IMR-90 (cell line): ENCODE measurements around the gene TXK. TPM values are rescaled to one million over a fixed set of nuclear protein-coding genes. Genes with fewer than 3 reads are reported as not detected.

ENCODE experiments used
- ATAC-seq: fragments of 200-7000 bp; cut with Tn5 transposase; 2 replicates; pipeline ENCODE4 v1.9.1; 2020; ENCODE audit warnings: low read depth, mild to moderate bottlenecking, moderate library complexity
- BruUV-seq: library from RNA; stranded (reverse); fragments of 400-500 nt; replicated peaks from 2 replicates; lab custom pipeline; 2021; lab: Mats Ljungman, UMichigan
- CTCF ChIA-PET: fragments of 300-600 bp; formaldehyde crosslinking; extraction: SDS; loops from one replicate; lab custom pipeline; 2021; ENCODE audit warnings: antibody characterized with exemption; lab: Yijun Ruan, JAX
- POLR2A ChIA-PET: fragments of 300-600 bp; sonication (Branson Sonifier 250); formaldehyde crosslinking; loops from one replicate; lab custom pipeline; 2022; ENCODE audit warnings: antibody characterized with exemption; ENCODE audit not compliant: unreplicated experiment; lab: Charles Lee
- DNase-seq: peaks from one replicate; pipeline ENCODE4 v3.0.0; 2013
- H2AFZ ChIP-seq: replicated peaks from 2 replicates; pipeline ENCODE3; 2013; ENCODE audit warnings: low read length, mild to moderate bottlenecking; ENCODE audit not compliant: poor library complexity
- H2AK5ac ChIP-seq: 2 replicates; pipeline ENCODE4 v1.6.1; 2013; ENCODE audit warnings: low read depth, low read length, inconsistent platforms
- H2AK9ac ChIP-seq: replicated peaks from 2 replicates; pipeline ENCODE3; 2013; ENCODE audit warnings: mild to moderate bottlenecking, low read depth, low read length, moderate library complexity; ENCODE audit not compliant: poor library complexity
- H2BK120ac ChIP-seq: 2 replicates; pipeline ENCODE4 v1.6.1; 2013; ENCODE audit warnings: low read depth, low read length, inconsistent platforms
- H2BK15ac ChIP-seq: 3 replicates; pipeline ENCODE4 v1.6.1; 2013; ENCODE audit warnings: low read depth, low read length, inconsistent platforms
- H2BK20ac ChIP-seq: 2 replicates; pipeline ENCODE4 v1.6.1; 2013; ENCODE audit warnings: low read depth, mild to moderate bottlenecking, inconsistent platforms, low read length, moderate library complexity
- H2BK5ac ChIP-seq: 2 replicates; pipeline ENCODE4 v1.6.1; 2013; ENCODE audit warnings: mild to moderate bottlenecking, low read depth, low read length, inconsistent platforms; ENCODE audit not compliant: poor library complexity, severe bottlenecking
- H3K14ac ChIP-seq: replicated peaks from 2 replicates; pipeline ENCODE4 v1.6.1; 2013; ENCODE audit warnings: low read depth, low read length, inconsistent platforms
- H3K18ac ChIP-seq: 2 replicates; pipeline ENCODE4 v1.6.1; 2013; ENCODE audit warnings: low read depth, low read length, control low read depth
- H3K23ac ChIP-seq: 2 replicates; pipeline ENCODE4 v1.6.1; 2013; ENCODE audit warnings: low read depth, low read length, inconsistent platforms
- H3K27ac ChIP-seq: 2 replicates; pipeline ENCODE4 v1.5.1; 2013; ENCODE audit warnings: mild to moderate bottlenecking, control low read depth, low read length; ENCODE audit not compliant: insufficient read depth
- H3K27me3 ChIP-seq: 2 replicates; pipeline ENCODE4 v1.6.1; 2013; ENCODE audit warnings: low read length; ENCODE audit not compliant: control insufficient read depth, insufficient read depth
- H3K36me3 ChIP-seq: 2 replicates; pipeline ENCODE4 v1.6.1; 2013; ENCODE audit warnings: low read length, mixed read lengths; ENCODE audit not compliant: control insufficient read depth, insufficient read depth
- H3K4ac ChIP-seq: 2 replicates; pipeline ENCODE4 v1.6.1; 2013; ENCODE audit warnings: low read depth, low read length, inconsistent platforms
- H3K4me1 ChIP-seq: 2 replicates; pipeline ENCODE4 v1.6.1; 2013; ENCODE audit warnings: low read length, mixed read lengths; ENCODE audit not compliant: control insufficient read depth, insufficient read depth
- H3K4me2 ChIP-seq: 2 replicates; pipeline ENCODE4 v1.6.1; 2013; ENCODE audit warnings: low read depth, mild to moderate bottlenecking, control low read depth, low read length, moderate library complexity
- H3K4me3 ChIP-seq: 2 replicates; pipeline ENCODE4 v1.5.1; 2013; ENCODE audit warnings: low read depth, mild to moderate bottlenecking, control low read depth, low read length, moderate library complexity; ENCODE audit not compliant: insufficient read depth
- H3K56ac ChIP-seq: 2 replicates; pipeline ENCODE4 v1.6.1; 2013; ENCODE audit warnings: low read length, inconsistent platforms; ENCODE audit not compliant: insufficient read depth; ENCODE audit errors: extremely low read depth
- H3K79me1 ChIP-seq, 2 experiments: 2 replicates each; pipeline ENCODE4 v1.6.1; 2013; ENCODE audit warnings: low read length in 2 of 2, inconsistent platforms in 1 of 2, low read depth in 1 of 2
- H3K9ac ChIP-seq: 2 replicates; pipeline ENCODE4 v1.6.1; 2013; ENCODE audit warnings: low read depth, low read length, control low read depth
- H3K9me1 ChIP-seq: 2 replicates; pipeline ENCODE4 v1.6.1; 2013; ENCODE audit warnings: low read length, inconsistent platforms; ENCODE audit not compliant: insufficient read depth
- H3K9me3 ChIP-seq: 2 replicates; pipeline ENCODE4 v1.6.1; 2013; ENCODE audit warnings: low read length; ENCODE audit not compliant: control insufficient read depth, insufficient read depth
- H4K20me1 ChIP-seq: 2 replicates; pipeline ENCODE4 v1.6.1; 2013; ENCODE audit warnings: low read length, inconsistent platforms; ENCODE audit not compliant: insufficient read depth
- H4K5ac ChIP-seq: 2 replicates; pipeline ENCODE4 v1.6.1; 2013; ENCODE audit warnings: mild to moderate bottlenecking, low read depth, low read length, control low read depth
- H4K8ac ChIP-seq, 2 experiments: 2 replicates each; pipeline ENCODE4 v1.6.1; 2013; ENCODE audit warnings: low read depth in 2 of 2, low read length in 2 of 2, control low read depth in 1 of 2, inconsistent platforms in 1 of 2
- H4K91ac ChIP-seq: 2 replicates; pipeline ENCODE4 v1.6.1; 2013; ENCODE audit warnings: low read depth, low read length, inconsistent platforms; ENCODE audit not compliant: insufficient read depth
- MAFK ChIP-seq: IDR thresholded peaks from 2 replicates; pipeline ENCODE4 v1.6.1; 2012; ENCODE audit warnings: low read depth, low read length, improper control_type of control experiment
- MXI1 ChIP-seq: IDR thresholded peaks from 2 replicates; pipeline ENCODE4 v1.6.1; 2012; ENCODE audit warnings: low read depth, mild to moderate bottlenecking, low read length, moderate library complexity, borderline replicate concordance
- RAD21 ChIP-seq: IDR thresholded peaks from 2 replicates; pipeline ENCODE4 v1.6.1; 2012; ENCODE audit warnings: low read length, improper control_type of control experiment
- WGBS, 2 experiments: methylation state at CpG; one replicate each; pipeline versions ENCODE4 v1.1.5 to v1.1.7; 2013; ENCODE audit warnings: missing lambda C conversion rate in 2 of 2; ENCODE audit not compliant: insufficient read length in 1 of 2; ENCODE audit errors: extremely low coverage in 2 of 2; 5-methylcytosine and 5-hydroxymethylcytosine counted together
- dilution Hi-C: fragments of 300-500 bp; cut with HindIII; formaldehyde crosslinking; loops from one replicate; pipeline ENCODE4 v1.14.3; 2018; ENCODE audit warnings: low sequenced_read_pairs; ENCODE audit not compliant: unreplicated experiment
- in situ Hi-C: fragments of 300-500 bp; cut with MboI; formaldehyde crosslinking; loops from 3 replicates; pipeline ENCODE4 v1.14.3; 2019; ENCODE audit warnings: low sequenced_read_pairs, inconsistent platforms, mixed read lengths
- intact Hi-C: fragments of 100-400 bp; cut with micrococcal nuclease; formaldehyde crosslinking; loops from 2 replicates; pipeline ENCODE4 v1.10.0; 2022
- polyA plus RNA-seq, 3 experiments: library from polyadenylated mRNA; depleted of rRNA; stranded (reverse); fragments of >200 nt; gene quantifications; 2 replicates each; pipeline ENCODE4 v1.2.3, GENCODE V29; 2012; ENCODE audit warnings: low replicate concordance in 1 of 3
- total RNA-seq: library from RNA; depleted of rRNA; stranded (reverse); fragments of >200 nt; gene quantifications from 2 replicates; pipeline ENCODE4 v1.2.3, GENCODE V29; 2012
- TF ChIP-seq, protein P1 (sequence below): fragments of 150-350 bp; IDR thresholded peaks from 2 replicates; pipeline ENCODE4 v1.6.1; 2016; ENCODE audit warnings: low read depth, mild to moderate bottlenecking, low read length, moderate library complexity, borderline replicate concordance

TXK gene
- total and polyA plus RNA-seq, 2 of the 4 experiments (the other 2 are of a cell fraction) = not detected

DNA sequence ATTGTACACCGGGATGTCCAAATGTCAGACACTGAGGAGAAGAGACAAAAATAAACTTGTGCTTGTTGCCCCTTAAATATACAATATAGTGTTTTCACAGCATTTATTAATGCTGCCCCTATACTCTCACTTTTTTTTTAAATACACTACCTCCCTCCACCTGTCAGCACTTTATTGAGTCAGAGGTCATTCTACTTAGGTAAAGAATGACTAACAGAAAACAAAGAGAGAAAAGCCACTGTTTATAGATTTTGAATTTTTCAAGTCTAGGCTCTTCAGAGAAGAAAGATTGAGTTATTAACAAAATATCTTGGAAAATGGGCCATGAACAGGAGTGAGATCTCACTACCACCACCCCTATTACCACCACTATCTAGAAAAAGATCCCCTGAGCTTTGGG, 59.4 kb downstream of the TXK start:
- no peak overlapping the region for H3K14ac ChIP-seq
- no peak overlapping the region for H2AK9ac ChIP-seq
- no peak overlapping the region for H3K4me3 ChIP-seq
- H2BK15ac ChIP-seq = no peak overlapping the region
- no peaks in the 10 kb centered on the region for H3K79me1 ChIP-seq
- H2AK5ac ChIP-seq = no peak overlapping the region
- CTCF ChIA-PET = no interaction called here
- no peaks in the 10 kb centered on the region for H3K9me3 ChIP-seq
- no peaks in the 10 kb centered on the region for H3K4me1 ChIP-seq
- H3K9ac ChIP-seq = no peak overlapping the region
- no peaks in the 10 kb centered on the region for H4K20me1 ChIP-seq
- BruUV-seq = no TSS peak
- in situ Hi-C loops (no loop called here), intact Hi-C loops (no loop called here), dilution Hi-C loops (no loop called here)
- H4K91ac ChIP-seq = no peak overlapping the region
- no peak overlapping the region for H3K23ac ChIP-seq
- no peak overlapping the region for H3K4me2 ChIP-seq
- H3K36me3 ChIP-seq = no peaks in the 10 kb centered on the region
- no CpG with 5 or more reads among the region's 1 CpG for WGBS, 2 experiments
- H2BK5ac ChIP-seq = no peak overlapping the region
- H2BK120ac ChIP-seq = no peak overlapping the region
- DNase-seq (no peak), ATAC-seq (no peak)
- H2BK20ac ChIP-seq = no peak overlapping the region
- POLR2A ChIA-PET = no interaction called here
- H4K8ac ChIP-seq = no peak overlapping the region
- H3K27ac ChIP-seq = no peak overlapping the region
- H4K5ac ChIP-seq = no peak overlapping the region
- TF ChIP-seq MXI1 = no peak
- TF ChIP-seq RAD21 = no peak
- TF ChIP-seq, protein P1, sequence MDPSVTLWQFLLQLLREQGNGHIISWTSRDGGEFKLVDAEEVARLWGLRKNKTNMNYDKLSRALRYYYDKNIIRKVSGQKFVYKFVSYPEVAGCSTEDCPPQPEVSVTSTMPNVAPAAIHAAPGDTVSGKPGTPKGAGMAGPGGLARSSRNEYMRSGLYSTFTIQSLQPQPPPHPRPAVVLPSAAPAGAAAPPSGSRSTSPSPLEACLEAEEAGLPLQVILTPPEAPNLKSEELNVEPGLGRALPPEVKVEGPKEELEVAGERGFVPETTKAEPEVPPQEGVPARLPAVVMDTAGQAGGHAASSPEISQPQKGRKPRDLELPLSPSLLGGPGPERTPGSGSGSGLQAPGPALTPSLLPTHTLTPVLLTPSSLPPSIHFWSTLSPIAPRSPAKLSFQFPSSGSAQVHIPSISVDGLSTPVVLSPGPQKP = no peak
- TF ChIP-seq MAFK = no peak
- H3K9me1 ChIP-seq = no peaks in the 10 kb centered on the region
- no peak overlapping the region for H2AFZ ChIP-seq
- no peak overlapping the region for H3K56ac ChIP-seq
- no peaks in the 10 kb centered on the region for H3K27me3 ChIP-seq
- H3K4ac ChIP-seq = no peak overlapping the region
- H3K18ac ChIP-seq = no peak overlapping the region
